GM21423 (cell line): Measurements from ENCODE around the gene MTTP.

Experiments used
- ATAC-seq: cut with Tn5 transposase; IDR thresholded peaks from one replicate; pipeline ENCODE4 v1.9.1; 2021; ENCODE audit warnings: mild to moderate bottlenecking, moderate library complexity; ENCODE audit not compliant: unreplicated experiment

The MTTP gene

GRCh38 chr4:99591757-99592156 lies 17.1 kb downstream of the MTTP start:
- ATAC-seq: no peak

GRCh38 chr4:99593781-99594641 lies 19.4 kb downstream of the MTTP start:
- peak; percentile 70 for ATAC-seq

- ATAC-seq: no peak
Measured at GRCh38 chr4:99594818-99595217, 20.2 kb downstream of the MTTP start.

- ATAC-seq: no peak
Measured at GRCh38 chr4:99606716-99607115, 32.1 kb downstream of the MTTP start.

- no peak for ATAC-seq
Measured at GRCh38 chr4:99608417-99608816, 33.8 kb downstream of the MTTP start.

- ATAC-seq: no peak
Measured at GRCh38 chr4:99610605-99611175, 36.1 kb downstream of the MTTP start.

- no peak for ATAC-seq
Measured at GRCh38 chr4:99612281-99612680, 37.7 kb downstream of the MTTP start.

- ATAC-seq: no peak
Measured at GRCh38 chr4:99612704-99613103, 38.1 kb downstream of the MTTP start.

GRCh38 chr4:99614491-99614890 lies 39.9 kb downstream of the MTTP start:
- ATAC-seq: no peak

- ATAC-seq: no peak
Measured at GRCh38 chr4:99615170-99615820, 40.7 kb downstream of the MTTP start.

GRCh38 chr4:99617374-99617773 lies 42.8 kb downstream of the MTTP start:
- ATAC-seq: no peak

GRCh38 chr4:99622341-99622740 lies 47.7 kb downstream of the MTTP start:
- ATAC-seq: no peak

GRCh38 chr4:99624141-99624719 lies 49.6 kb downstream of the MTTP start:
- no peak for ATAC-seq

GRCh38 chr4:99625369-99625768 lies 50.7 kb downstream of the MTTP start:
- ATAC-seq: peak; percentile 52

- ATAC-seq: no peak
Measured at GRCh38 chr4:99628040-99628439, 53.4 kb downstream of the MTTP start.

GRCh38 chr4:99629962-99630554 lies 55.4 kb downstream of the MTTP start:
- no peak for ATAC-seq

GRCh38 chr4:99630857-99631360 lies 56.3 kb downstream of the MTTP start:
- no peak for ATAC-seq

GRCh38 chr4:99633772-99634171 lies 59.1 kb downstream of the MTTP start:
- no peak for ATAC-seq

- ATAC-seq: no peak
Measured at GRCh38 chr4:99634742-99635360, 60.2 kb downstream of the MTTP start.

- no peak for ATAC-seq
Measured at GRCh38 chr4:99635601-99636000, 61.0 kb downstream of the MTTP start.

- ATAC-seq: no peak
Measured at GRCh38 chr4:99636422-99636821, 61.8 kb downstream of the MTTP start.
